NT2/D1 (cell line): ENCODE results near the gene IZUMO1R.

Experiments
- SUZ12 ChIP-seq: IDR thresholded peaks from 2 replicates; pipeline ENCODE4 v1.6.1; 2011; ENCODE audit not compliant: insufficient read length, insufficient read depth; ENCODE audit errors: extremely low read depth
- YY1 ChIP-seq: IDR thresholded peaks from 2 replicates; pipeline ENCODE4 v1.6.1; 2011; ENCODE audit not compliant: insufficient read length, insufficient read depth

- TF ChIP-seq YY1: no peak
- no peak for TF ChIP-seq SUZ12
Measured at GRCh38 chr11:94297985-94298576, 6.3 kb upstream of the IZUMO1R start.
